Measurements from ENCODE around the gene RAC3.

Gene RAC3

GRCh38 chr17:82045936-82046484, 14.5 kb downstream of the RAC3 start:
- no peak for DNase-seq

GRCh38 chr17:82046903-82047302, 15.4 kb downstream of the RAC3 start:
- no peak for DNase-seq

- no peak for DNase-seq
Observed at GRCh38 chr17:82047379-82047778, 15.9 kb downstream of the RAC3 start.

GRCh38 chr17:82047914-82048570, 16.6 kb downstream of the RAC3 start:
- no peak for DNase-seq

GRCh38 chr17:82048571-82048971, 17.1 kb downstream of the RAC3 start:
- no peak for DNase-seq

- DNase-seq: no peak
Observed at GRCh38 chr17:82049106-82049505, 17.6 kb downstream of the RAC3 start.

GRCh38 chr17:82049521-82049971, 18.1 kb downstream of the RAC3 start:
- no peak for DNase-seq

- no peak for DNase-seq
Observed at GRCh38 chr17:82050152-82050760, 18.8 kb downstream of the RAC3 start.

- no peak for DNase-seq
Observed at GRCh38 chr17:82050761-82051641, 19.5 kb downstream of the RAC3 start.

- peak; percentile 56 for DNase-seq
Observed at GRCh38 chr17:82051776-82052637, 20.5 kb downstream of the RAC3 start, which contains the start of the genes GPS1 and RFNG. Gene GPS1, plus strand, starts transcription at chr17:82051898. Its CDS starts 34 bp downstream, at chr17:82051932. Gene RFNG, minus strand, starts transcription at chr17:82051811. Its CDS starts 45 bp downstream, at chr17:82051766.

- no peak for DNase-seq
Observed at GRCh38 chr17:82052638-82053059, 21.2 kb downstream of the RAC3 start.

GRCh38 chr17:82053130-82053529, 21.7 kb downstream of the RAC3 start:
- no peak for DNase-seq

- no peak for DNase-seq
Observed at GRCh38 chr17:82053556-82054263, 22.2 kb downstream of the RAC3 start.

- DNase-seq: no peak
Observed at GRCh38 chr17:82054351-82055022, 23.0 kb downstream of the RAC3 start.

- no peak for DNase-seq
Observed at GRCh38 chr17:82055023-82055964, 23.8 kb downstream of the RAC3 start.

GRCh38 chr17:82055965-82056728, 24.7 kb downstream of the RAC3 start:
- no peak for DNase-seq

GRCh38 chr17:82056729-82057621, 25.5 kb downstream of the RAC3 start:
- DNase-seq: no peak

Measured in fibroblast of skin of back (primary cell).